Left cardiac atrium (tissue), 4 donors: ENCODE measurements around the gene CFD. TPM values are rescaled to one million over a fixed set of nuclear protein-coding genes. Genes with fewer than 3 reads are reported as not detected.

ENCODE experiments used
- ATAC-seq, 2 donors: fragments of 200-7000 bp; cut with Tn5 transposase; one replicate each; pipeline ENCODE4 v1.9.1; 2020; ENCODE audit warnings: mild to moderate bottlenecking in 2 of 2, moderate library complexity in 2 of 2
- DNase-seq: peaks from one replicate; pipeline ENCODE4 v3.0.0-alpha.2; 2020
- intact Hi-C, 2 donors: fragments of 100-400 bp; cut with DNase I; formaldehyde crosslinking; loops; one replicate each; pipeline versions ENCODE4 v1.14.1 to v1.15.1; 2022 to 2023
- total RNA-seq, 2 donors: library from RNA; stranded (reverse); fragmentation: NEBNext Ultra II Directional; extraction: Animal tissue kit (Norgen Biotek cat#: 25700); gene quantifications; one replicate each; pipeline ENCODE4 v1.2.1, GENCODE V29; 2021
- donor health status: DM: no; HTN: yes; CAD: no.
- donor health status: DM: no; HTN: yes; CAD: no; lungs with severe emphysema.
- donor health status: DM: yes; HTN: yes; CAD: no.
- donor health status: Dilated cardiomyopathy.

The CFD gene
- total RNA-seq, 2 donors from 2014 or later = 277 to 861 TPM

GRCh38 chr19:896434-896833 lies 37.0 kb downstream of the CFD start:
- ATAC-seq = no peak
- intact Hi-C loops = no loop called here

GRCh38 chr19:896999-897398 lies 37.5 kb downstream of the CFD start:
- DNase-seq (no peak), ATAC-seq (no peak)
- intact Hi-C loops = no loop called here

More at GRCh38 chr19:896434-896833, 37.0 kb downstream of the CFD start:
- no peak for DNase-seq

GRCh38 chr19:897442-898039 lies 38.1 kb downstream of the CFD start:
- intact Hi-C loops = no loop called here
- DNase-seq (no peak), ATAC-seq (no peak)

GRCh38 chr19:898663-899062 lies 39.2 kb downstream of the CFD start:
- no peak for DNase-seq
- intact Hi-C loops = no loop called here
- no peak for ATAC-seq

GRCh38 chr19:899336-900042 lies 40.0 kb downstream of the CFD start:
- ATAC-seq (no peak), DNase-seq (no peak)
- intact Hi-C loops = no loop called here

GRCh38 chr19:900043-900301 lies 40.5 kb downstream of the CFD start:
- intact Hi-C loops = no loop called here
- no peak for DNase-seq
- no peak for ATAC-seq

- DNase-seq (no peak), ATAC-seq (peak in 1 of 2 donors; percentile 13)
- intact Hi-C loops = no loop called here
These were observed 41.0 kb downstream of the CFD start for GRCh38 chr19:900302-901111.

GRCh38 chr19:901216-902092 lies 42.0 kb downstream of the CFD start:
- ATAC-seq = no peak

GRCh38 chr19:902093-902370 lies 42.6 kb downstream of the CFD start:
- intact Hi-C loops = no loop called here
- ATAC-seq (no peak), DNase-seq (no peak)

More at GRCh38 chr19:901216-902092, 42.0 kb downstream of the CFD start:
- DNase-seq = no peak
- intact Hi-C loops = no loop called here

GRCh38 chr19:902446-903226 lies 43.2 kb downstream of the CFD start:
- ATAC-seq = no peak
- no peak for DNase-seq
- intact Hi-C loops = no loop called here

- no peak for ATAC-seq
- intact Hi-C loops = no loop called here
These were observed 43.9 kb downstream of the CFD start for GRCh38 chr19:903266-903797.

GRCh38 chr19:904545-904944 lies 45.1 kb downstream of the CFD start:
- no peak for DNase-seq
- intact Hi-C loops = no loop called here
- ATAC-seq = no peak

More at GRCh38 chr19:903266-903797, 43.9 kb downstream of the CFD start:
- DNase-seq = no peak

- ATAC-seq (no peak), DNase-seq (no peak)
- intact Hi-C loops = no loop called here
These were observed 47.0 kb downstream of the CFD start for GRCh38 chr19:906480-906879.

GRCh38 chr19:907183-907853 lies 47.9 kb downstream of the CFD start:
- ATAC-seq (peak in 1 of 2 donors; percentile 6), DNase-seq (no peak)
- intact Hi-C loops = no loop called here

- intact Hi-C loops = no loop called here
- ATAC-seq (no peak), DNase-seq (no peak)
These were observed 52.0 kb downstream of the CFD start for GRCh38 chr19:911197-912033.

- intact Hi-C loops = no loop called here
- peak; percentile 12 to 26 for ATAC-seq
- no peak for DNase-seq
These were observed 53.0 kb downstream of the CFD start for GRCh38 chr19:912181-913079.
